ENCODE measurements around the gene ZNHIT2.
"Not testable (repeated sequence)": the region's sequence is repeated elsewhere in the genome, so short reads cannot be mapped to it uniquely, and the experiment has no call there.

Gene ZNHIT2

GRCh38 chr11:65117206-65118096 lies at the start of gene ZNHIT2:
Gene ZNHIT2 (minus strand): TSS chr11:65117701. CDS start chr11:65117653, 48 bp downstream.
- DNase-seq (ENCODE audit: low spot score): peak; percentile 98

GRCh38 chr11:65166893-65167292 lies 49.4 kb upstream of the ZNHIT2 start:
- DNase-seq (ENCODE audit: low spot score): no peak

GRCh38 chr11:65165410-65166317 lies 48.2 kb upstream of the ZNHIT2 start:
- no peak for DNase-seq (ENCODE audit: low spot score)

- no peak for DNase-seq (ENCODE audit: low spot score)
These were observed 46.2 kb upstream of the ZNHIT2 start for GRCh38 chr11:65163684-65164083.

GRCh38 chr11:65160643-65161042 lies 43.1 kb upstream of the ZNHIT2 start:
- DNase-seq (ENCODE audit: low spot score): no peak

GRCh38 chr11:65159012-65159411 lies 41.5 kb upstream of the ZNHIT2 start:
- no peak for DNase-seq (ENCODE audit: low spot score)

- no peak for DNase-seq (ENCODE audit: low spot score)
These were observed 39.8 kb upstream of the ZNHIT2 start for GRCh38 chr11:65157336-65157735.

- no peak for DNase-seq (ENCODE audit: low spot score)
These were observed 39.4 kb upstream of the ZNHIT2 start for GRCh38 chr11:65156926-65157325.

- no peak for DNase-seq (ENCODE audit: low spot score)
These were observed 38.8 kb upstream of the ZNHIT2 start for GRCh38 chr11:65156256-65156655.

- DNase-seq (ENCODE audit: low spot score): no peak
These were observed 34.6 kb upstream of the ZNHIT2 start for GRCh38 chr11:65152122-65152521.

- no peak for DNase-seq (ENCODE audit: low spot score)
These were observed 33.9 kb upstream of the ZNHIT2 start for GRCh38 chr11:65151331-65151899.

- DNase-seq (ENCODE audit: low spot score): peak; percentile 94
These were observed 33.2 kb upstream of the ZNHIT2 start for GRCh38 chr11:65150509-65151299.

GRCh38 chr11:65150131-65150508 lies 32.6 kb upstream of the ZNHIT2 start:
- not testable (repeated sequence) for DNase-seq (ENCODE audit: low spot score)

GRCh38 chr11:65148657-65149056 lies 31.2 kb upstream of the ZNHIT2 start:
- no peak for DNase-seq (ENCODE audit: low spot score)

GRCh38 chr11:65147352-65148075 lies 30.0 kb upstream of the ZNHIT2 start:
- no peak for DNase-seq (ENCODE audit: low spot score)

- no peak for DNase-seq (ENCODE audit: low spot score)
These were observed 24.5 kb upstream of the ZNHIT2 start for GRCh38 chr11:65141896-65142494.

GRCh38 chr11:65136515-65137096 lies 19.1 kb upstream of the ZNHIT2 start:
- DNase-seq (ENCODE audit: low spot score): no peak

- DNase-seq (ENCODE audit: low spot score): no peak
These were observed 18.2 kb upstream of the ZNHIT2 start for GRCh38 chr11:65135633-65136145.

- DNase-seq (ENCODE audit: low spot score): peak; percentile 97
These were observed 17.6 kb upstream of the ZNHIT2 start for GRCh38 chr11:65134952-65135632.
